HepG2 (cell line): ENCODE measurements around the gene BST1. TPM values are rescaled to one million over a fixed set of nuclear protein-coding genes. Genes with fewer than 3 reads are reported as not detected.
A peak's percentile ranks its signal among the peaks of the same experiment; 100 is the strongest.

Experiments used
- ARID3A ChIP-seq: IDR thresholded peaks from 2 replicates; pipeline ENCODE4 v1.6.1; 2012; ENCODE audit warnings: low read depth, low read length, improper control_type of control experiment
- ATAD3A ChIP-seq: sonication (generic); formaldehyde crosslinking; IDR thresholded peaks from 2 replicates; pipeline ENCODE4 v1.4.0; 2020; ENCODE audit warnings: missing genetic modification reagents
- CBX2 ChIP-seq, 2 experiments: fragments of 200-600 bp in 1 of 2; sonication (generic); formaldehyde crosslinking in 1 of 2; IDR thresholded peaks; 2 replicates each; pipeline versions ENCODE4 v1.7.0 to v1.8.1; 2018 to 2022; ENCODE audit warnings: low read depth in 2 of 2, low read length in 1 of 2, mild to moderate bottlenecking in 1 of 2, missing genetic modification reagents in 1 of 2
- DMTF1 ChIP-seq: sonication (generic); formaldehyde crosslinking; IDR thresholded peaks from 2 replicates; pipeline ENCODE4 v1.4.0; 2020; ENCODE audit warnings: mild to moderate bottlenecking, missing genetic modification reagents
- E2F2 ChIP-seq: sonication (generic); formaldehyde crosslinking; IDR thresholded peaks from 2 replicates; pipeline ENCODE4 v1.4.0; 2020; ENCODE audit warnings: missing genetic modification reagents, borderline replicate concordance
- MAX ChIP-seq: IDR thresholded peaks from 2 replicates; pipeline ENCODE4 v1.6.1; 2012; ENCODE audit warnings: inconsistent platforms
- SAFB2 ChIP-seq: sonication (generic); formaldehyde crosslinking; IDR thresholded peaks from 2 replicates; pipeline ENCODE4 v1.5.1; 2020; ENCODE audit warnings: missing genetic modification reagents, low read depth, mild to moderate bottlenecking, borderline replicate concordance
- SETDB1 ChIP-seq: sonication (generic); formaldehyde crosslinking; IDR thresholded peaks from 2 replicates; pipeline ENCODE4 v1.5.1; 2020; ENCODE audit warnings: missing genetic modification reagents, mild to moderate bottlenecking, borderline replicate concordance
- TRAFD1 ChIP-seq: sonication (generic); formaldehyde crosslinking; IDR thresholded peaks from 2 replicates; pipeline ENCODE4 v1.5.1; 2020; ENCODE audit warnings: missing genetic modification reagents, mild to moderate bottlenecking, borderline replicate concordance
- ZNF576 ChIP-seq: sonication (generic); formaldehyde crosslinking; IDR thresholded peaks from 2 replicates; pipeline ENCODE4 v1.4.0; 2020; ENCODE audit warnings: mild to moderate bottlenecking, missing genetic modification reagents
- ZNF615 ChIP-seq: sonication (generic); formaldehyde crosslinking; IDR thresholded peaks from 2 replicates; pipeline ENCODE4 v1.5.0; 2020; ENCODE audit warnings: mild to moderate bottlenecking, missing genetic modification reagents, borderline replicate concordance
- ZNF772 ChIP-seq: sonication (generic); formaldehyde crosslinking; IDR thresholded peaks from 2 replicates; pipeline ENCODE4 v1.5.0; 2020; ENCODE audit warnings: mild to moderate bottlenecking, missing genetic modification reagents
- polyA plus RNA-seq, 8 experiments: library from polyadenylated mRNA; depleted of rRNA in 3 of 8; stranded (reverse) in 7 of 8; unstranded in 1 of 8; fragments of >200 nt; fragmentation: Illumina TruSeq in 4 of 8; extraction: Trizol in 4 of 8; gene quantifications; 2 replicates each; pipeline versions ENCODE4 v1.2.1 to v1.2.3, GENCODE V29; 2011 to 2016; ENCODE audit warnings: low read depth in 4 of 8, missing spikeins in 1 of 8, mixed read lengths in 1 of 8; ENCODE audit not compliant: insufficient read depth in 1 of 8
- total RNA-seq, 5 experiments: library from RNA; depleted of rRNA; stranded (reverse); fragments of >200 nt; fragmentation: Illumina TruSeq; extraction: Trizol; gene quantifications; 2 replicates each; pipeline ENCODE4 v1.2.3, GENCODE V29; 2016; ENCODE audit warnings: low read depth in 1 of 5
- TF ChIP-seq, protein P1 (sequence below): sonication (generic); formaldehyde crosslinking; IDR thresholded peaks from 2 replicates; pipeline ENCODE4 v1.5.0; 2020; ENCODE audit warnings: missing genetic modification reagents, mild to moderate bottlenecking, borderline replicate concordance
- TF ChIP-seq, protein P2 (sequence below): sonication (generic); formaldehyde crosslinking; IDR thresholded peaks from 2 replicates; pipeline ENCODE4 v1.8.0; 2022; ENCODE audit warnings: mild to moderate bottlenecking, missing genetic modification reagents; ENCODE audit not compliant: insufficient replicate concordance

Gene BST1
- total and polyA plus RNA-seq, 2 of the 13 experiments (the other 11 are each of a cell fraction or from before 2014, with no cell fraction given), result 0.09 to 0.49 TPM

GRCh38 chr4:15681372-15682241 lies 21.3 kb upstream of the BST1 start, which contains the start of gene FAM200B (continued):
- TF ChIP-seq, protein P1, sequence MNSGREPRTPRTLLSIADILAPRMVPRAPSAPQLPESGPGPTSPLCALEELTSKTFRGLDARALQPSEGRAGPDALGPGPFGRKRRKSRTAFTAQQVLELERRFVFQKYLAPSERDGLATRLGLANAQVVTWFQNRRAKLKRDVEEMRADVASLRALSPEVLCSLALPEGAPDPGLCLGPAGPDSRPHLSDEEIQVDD (CRISPR knock-in tag), result no peak; the same call in 1 of the 2 replicates
- TF ChIP-seq ATAD3A, result no peak
- no peak for TF ChIP-seq ZNF615 (CRISPR knock-in tag)
- peak; percentile 77; the same call in 1 of the 2 replicates for TF ChIP-seq SAFB2 (CRISPR knock-in tag)
- TF ChIP-seq DMTF1, result no peak
- peak; percentile 79 for TF ChIP-seq MAX
- TF ChIP-seq E2F2 (CRISPR knock-in tag), result no peak; the same call in 1 of the 2 replicates
- no peak for TF ChIP-seq CBX2 (IDR thresholded peaks at IDR 0.05; ENCODE audit: low read depth, low read length)
- no peak for TF ChIP-seq CBX2 (CRISPR knock-in tag; IDR thresholded peaks at IDR 0.05; ENCODE audit: low read depth)
- TF ChIP-seq ZNF772 (CRISPR knock-in tag), result peak; percentile 91
- peak; percentile 88; the same call in 1 of the 2 replicates for TF ChIP-seq TRAFD1
- no peak for TF ChIP-seq ARID3A
- TF ChIP-seq ZNF576 (CRISPR knock-in tag), result no peak
- TF ChIP-seq, protein P2, sequence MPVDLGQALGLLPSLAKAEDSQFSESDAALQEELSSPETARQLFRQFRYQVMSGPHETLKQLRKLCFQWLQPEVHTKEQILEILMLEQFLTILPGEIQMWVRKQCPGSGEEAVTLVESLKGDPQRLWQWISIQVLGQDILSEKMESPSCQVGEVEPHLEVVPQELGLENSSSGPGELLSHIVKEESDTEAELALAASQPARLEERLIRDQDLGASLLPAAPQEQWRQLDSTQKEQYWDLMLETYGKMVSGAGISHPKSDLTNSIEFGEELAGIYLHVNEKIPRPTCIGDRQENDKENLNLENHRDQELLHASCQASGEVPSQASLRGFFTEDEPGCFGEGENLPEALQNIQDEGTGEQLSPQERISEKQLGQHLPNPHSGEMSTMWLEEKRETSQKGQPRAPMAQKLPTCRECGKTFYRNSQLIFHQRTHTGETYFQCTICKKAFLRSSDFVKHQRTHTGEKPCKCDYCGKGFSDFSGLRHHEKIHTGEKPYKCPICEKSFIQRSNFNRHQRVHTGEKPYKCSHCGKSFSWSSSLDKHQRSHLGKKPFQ, result no peak
- no peak for TF ChIP-seq SETDB1 (CRISPR knock-in tag)
